Heart right ventricle (tissue), 16 donors: ENCODE results near the gene PTH2. TPM values are rescaled to one million over a fixed set of nuclear protein-coding genes. Genes with fewer than 3 reads are reported as not detected.
A peak's percentile ranks its signal among the peaks of the same experiment; 100 is the strongest.
"Not testable (repeated sequence)": the region's sequence is repeated elsewhere in the genome, so short reads cannot be mapped to it uniquely, and the experiment has no call there.

Source experiments
- ATAC-seq, 8 donors: fragments of 200-7000 bp; cut with Tn5 transposase; one replicate each; pipeline ENCODE4 v1.9.1; 2020; ENCODE audit warnings: mild to moderate bottlenecking in 8 of 8, moderate library complexity in 8 of 8, moderate number of reproducible peaks in 1 of 8
- DNase-seq, 2 donors: peaks; one replicate each; pipeline ENCODE4 v3.0.0-alpha.2; 2020
- H3K27ac ChIP-seq, 10 donors: fragments of 200-600 bp; sonication (generic) in 2 of 10; one replicate each; pipeline versions ENCODE4 v1.5.0 to v1.8.0; 2020 to 2022; ENCODE audit warnings: mild to moderate bottlenecking in 3 of 10
- H3K27me3 ChIP-seq, 7 donors: fragments of 200-600 bp; one replicate each; pipeline ENCODE4 v1.8.0; 2021 to 2022; ENCODE audit warnings: mild to moderate bottlenecking in 2 of 7
- H3K36me3 ChIP-seq, 9 donors: fragments of 200-600 bp; sonication (generic) in 1 of 9; one replicate each; pipeline versions ENCODE4 v1.5.0 to v1.8.0; 2020 to 2022; ENCODE audit warnings: mild to moderate bottlenecking in 2 of 9
- H3K4me1 ChIP-seq, 9 donors: fragments of 200-600 bp; sonication (generic) in 1 of 9; one replicate each; pipeline versions ENCODE4 v1.5.0 to v1.8.0; 2020 to 2022; ENCODE audit warnings: mild to moderate bottlenecking in 4 of 9
- H3K4me3 ChIP-seq, 10 donors: fragments of 200-600 bp; sonication (generic) in 2 of 10; one replicate each; pipeline versions ENCODE4 v1.5.0 to v1.8.0; 2020 to 2022; ENCODE audit warnings: mild to moderate bottlenecking in 7 of 10, moderate library complexity in 2 of 10
- H3K9me3 ChIP-seq, 11 donors: fragments of 200-600 bp in 10 of 11; sonication (generic) in 2 of 11; one replicate each; pipeline versions ENCODE4 v1.5.0 to v1.8.0; 2013 to 2022; ENCODE audit warnings: mild to moderate bottlenecking in 2 of 11, control low read depth in 1 of 11, moderate library complexity in 1 of 11
- CTCF ChIP-seq, 9 donors: fragments of 200-600 bp; sonication (generic) in 2 of 9; IDR thresholded peaks; one replicate each; pipeline versions ENCODE4 v1.5.0 to v1.8.0; 2021 to 2022; ENCODE audit warnings: antibody characterized with exemption in 9 of 9, mild to moderate bottlenecking in 5 of 9, moderate library complexity in 1 of 9
- WGBS, 2 donors: extraction: QIAGEN DNeasy Blood & Tissue Kit; methylation state at CpG; one replicate each; pipeline ENCODE4 v1.1.7; 2013; ENCODE audit warnings: inconsistent platforms in 1 of 2; 5-methylcytosine and 5-hydroxymethylcytosine counted together
- intact Hi-C, 10 donors: fragments of 100-400 bp; cut with DNase I; formaldehyde crosslinking; loops; one replicate each; pipeline versions ENCODE4 v1.11.1 to v1.14.2; 2022
- polyA plus RNA-seq, 2 donors: library from polyadenylated mRNA; stranded (reverse); fragments of 200-250 nt; gene quantifications; one replicate each; pipeline ENCODE4 v1.2.3, GENCODE V29; 2013
- total RNA-seq, 10 donors: library from RNA; stranded (reverse); fragmentation: NEBNext Ultra II Directional in 3 of 10; extraction: Animal tissue kit (Norgen Biotek cat#: 25700) in 3 of 10; gene quantifications; one replicate each; pipeline versions ENCODE4 v1.2.1 to v1.2.4, GENCODE V29; 2021 to 2023
- donor health status: Arrhythmogenic right ventricular cardiomyopathy.
- donor health status: ischemic (EF 13 %, LVEDD 7.1; RV severe dilation, severe dysfunction).
- donor health status: healthy with polysubstance abuse.
- donor health status: DM: no; HTN: yes; CAD: no.
- donor health status: DM: no; HTN: no; CAD: no.
- donor health status: ischemic (EF 25% LVEDD 6.9; RV normal size, moderate dysfunction).
- donor health status: ischemic (EF 25% LVEDD 5.7; RV mildly dilated, moderate dysfunction).
- donor health status: healthy.
- donor health status: DM: yes; HTN: yes; CAD: no.
- donor health status: Ischemic cardiomyopathy.
- donor health status: ischemic (EF 35%, LVEDD 5.7; RV mildly dilated, moderate dysfunction).
- donor health status: nonischemic (EF 11% LVEDD 7.7; RV severe dilation, severe dysfunction).
- donor health status: DM: yes; HTN: yes; CAD: no.
- donor health status: PGD.
- donor health status: ischemic (EF 29% LVEDD 5.4; RV normal size, mild dysfunction).
- donor health status: nonischemic (EF 23%, LVEDD 6.1; RV moderate dilation, normal function).

The PTH2 gene
- total and polyA plus RNA-seq, 12 donors: not detected

DNA sequence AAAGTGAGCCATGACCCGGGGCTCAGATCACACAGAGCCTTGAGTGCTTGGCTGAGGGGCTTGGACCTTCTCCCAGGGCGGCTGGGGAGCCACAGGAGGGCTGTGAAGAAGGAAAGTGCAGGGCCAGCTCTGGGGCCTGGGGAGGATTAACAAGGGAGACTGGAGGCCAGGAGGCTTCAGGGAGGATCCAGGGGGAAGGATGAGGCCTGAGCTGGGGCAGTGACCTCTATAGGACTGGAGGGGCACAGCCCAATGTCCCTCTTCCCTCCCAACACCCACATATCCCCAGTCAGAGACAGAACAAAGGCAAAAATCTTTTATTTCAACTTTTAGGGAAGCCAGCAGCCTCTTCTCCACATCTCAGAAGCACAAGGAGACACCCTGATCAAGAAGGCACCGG lies 22.8 kb upstream of the PTH2 start:
- DNase-seq (no peak), ATAC-seq (no peak)
- Histone ChIP-seq H3K27ac (no peak overlapping the region), H3K9me3 (no peaks in the 10 kb centered on the region), H3K36me3 (peaks cover 0 to 44% (median 0%) of the 10 kb centered on the region in 9 donors), H3K4me3 (no peak overlapping the region), H3K4me1 (peaks cover 0 to 29% (median 6%) of the 10 kb centered on the region in 9 donors), H3K27me3 (peaks cover 0 to 16% (median 11%) of the 10 kb centered on the region in 7 donors)
- TF ChIP-seq CTCF (IDR thresholded peaks at IDR 0.05): no peak
- WGBS, 2 donors: 91 to 94% methylated on average over 3 of the region's 3 CpGs
- intact Hi-C loops: loop anchor here in 4 of 10 donors (5.0 to 10.0 kb wide), 3 partner anchors 181 to 221 kb away; no protein-coding TSS in a partner anchor

- peaks cover 0 to 23% (median 6%) of the 10 kb centered on the region in 9 donors for H3K4me1 ChIP-seq
- DNase-seq, H3K4me3 ChIP-seq, H3K9me3 ChIP-seq, ATAC-seq: not testable (repeated sequence)
- H3K27ac ChIP-seq: peak overlapping the region in 3 of 10 donors; percentile 61 to 92 (median 86)
- intact Hi-C loops: loop anchor here in 4 of 10 donors (5.0 to 10.0 kb wide), 3 partner anchors 52 to 219 kb away; no protein-coding TSS in a partner anchor
- H3K27me3 ChIP-seq: peaks cover 8 to 34% (median 29%) of the 10 kb centered on the region in 7 donors
- 67 to 72% methylated on average over 5 of the region's 5 CpGs for WGBS, 2 donors
- peaks cover 0 to 34% (median 0%) of the 10 kb centered on the region in 9 donors for H3K36me3 ChIP-seq
These were observed 21.0 kb upstream of the PTH2 start for GRCh38 chr19:49444100-49444700.

- ATAC-seq (peak; percentile 86 to 95 (median 93)), DNase-seq (peak; percentile 94 to 96)
- peak overlapping the region; percentile 55 to 92 (median 86) for H3K27ac ChIP-seq
- peaks cover 8 to 40% (median 36%) of the 10 kb centered on the region in 7 donors for H3K27me3 ChIP-seq
- H3K9me3 ChIP-seq: no peaks in the 10 kb centered on the region
- WGBS, 2 donors: 0 to 1% methylated on average over 44 to 47 of the region's 47 CpGs
- H3K36me3 ChIP-seq: peaks cover 0 to 27% (median 0%) of the 10 kb centered on the region in 9 donors
- intact Hi-C loops: loop anchor here (1.0 to 10.0 kb wide), 7 partner anchors 51 to 219 kb away; partner anchors contain the start of genes DKKL1 (in 1 of the 10) and TEAD2 (in 1 of the 10)
- TF ChIP-seq CTCF (IDR thresholded peaks at IDR 0.05): peak; percentile 65 to 89 (median 80)
- peak overlapping the region; percentile 60 to 93 (median 69) for H3K4me3 ChIP-seq
- peaks cover 0 to 23% (median 6%) of the 10 kb centered on the region in 9 donors for H3K4me1 ChIP-seq
These were observed 20.3 kb upstream of the PTH2 start for GRCh38 chr19:49443366-49444099.

- peaks cover 0 to 22% (median 6%) of the 10 kb centered on the region in 9 donors for H3K4me1 ChIP-seq
- peak; percentile 79 to 87 (median 84) for ATAC-seq
These were observed 19.6 kb upstream of the PTH2 start for GRCh38 chr19:49442771-49443365.

More at GRCh38 chr19:49442771-49443365, 19.6 kb upstream of the PTH2 start:
- peak; percentile 96 to 98 for DNase-seq
- intact Hi-C loops: loop anchor here (1.0 to 10.0 kb wide), 7 partner anchors 50 to 218 kb away; partner anchors contain the start of genes DKKL1 (in 1 of the 10) and TEAD2 (in 1 of the 10)
- Histone ChIP-seq H3K9me3 (no peaks in the 10 kb centered on the region), H3K27me3 (peaks cover 8 to 47% (median 43%) of the 10 kb centered on the region in 7 donors), H3K4me3 (peak overlapping the region; percentile 60 to 93 (median 69)), H3K36me3 (peaks cover 0 to 20% (median 0%) of the 10 kb centered on the region in 9 donors), H3K27ac (peak overlapping the region; percentile 55 to 92 (median 86))
- 1% methylated on average over 41 to 43 of the region's 43 CpGs for WGBS, 2 donors
- no peak for TF ChIP-seq CTCF (IDR thresholded peaks at IDR 0.05)
